Osteoblast (primary cell): ENCODE data around the gene UQCC2. TPM values are rescaled to one million over a fixed set of nuclear protein-coding genes. Genes with fewer than 3 reads are reported as not detected.

Experiments used
- DNase-seq: peaks from one replicate; pipeline ENCODE4 v3.0.0; 2011; ENCODE audit warnings: low spot score, mixed read lengths; ENCODE audit not compliant: insufficient read length; ENCODE audit errors: missing footprints
- H2AFZ ChIP-seq: 2 replicates; pipeline ENCODE4 v1.6.0; 2011; ENCODE audit warnings: mild to moderate bottlenecking, low read length
- H3K27ac ChIP-seq: 2 replicates; pipeline ENCODE4 v1.5.1; 2011; ENCODE audit warnings: mild to moderate bottlenecking, low read depth, low read length, moderate library complexity
- H3K27me3 ChIP-seq: 2 replicates; pipeline ENCODE4 v1.6.0; 2012; ENCODE audit warnings: mild to moderate bottlenecking, control low read depth, inconsistent platforms, low read length, moderate library complexity; ENCODE audit not compliant: insufficient read depth
- H3K36me3 ChIP-seq: 2 replicates; pipeline ENCODE4 v1.5.1; 2011; ENCODE audit warnings: mild to moderate bottlenecking, low read length, control low read depth, moderate library complexity; ENCODE audit not compliant: insufficient read depth
- H3K4me1 ChIP-seq: 2 replicates; pipeline ENCODE4 v1.5.1; 2011; ENCODE audit warnings: mild to moderate bottlenecking, low read length, control low read depth, moderate library complexity; ENCODE audit not compliant: insufficient read depth
- H3K4me2 ChIP-seq: 2 replicates; pipeline ENCODE4 v1.6.0; 2011; ENCODE audit warnings: mild to moderate bottlenecking, low read length; ENCODE audit not compliant: insufficient read depth
- H3K4me3 ChIP-seq: fragments of 200-600 bp; sonication (generic); 3 replicates; pipeline ENCODE4 v1.5.1; 2012; ENCODE audit warnings: mild to moderate bottlenecking, low read length, inconsistent platforms; ENCODE audit not compliant: insufficient read depth
- H3K79me2 ChIP-seq: 2 replicates; pipeline ENCODE4 v1.6.0; 2012; ENCODE audit warnings: mild to moderate bottlenecking, low read length, control low read depth, inconsistent platforms; ENCODE audit not compliant: insufficient read depth
- H3K9me3 ChIP-seq: 2 replicates; pipeline ENCODE4 v1.5.1; 2011; ENCODE audit warnings: low read depth, low read length, control low read depth
- H4K20me1 ChIP-seq: 2 replicates; pipeline ENCODE4 v1.6.0; 2012; ENCODE audit warnings: mild to moderate bottlenecking, low read length, control low read depth; ENCODE audit not compliant: insufficient read depth
- CTCF ChIP-seq: IDR thresholded peaks from 2 replicates; pipeline ENCODE4 v1.5.1; 2011; ENCODE audit warnings: mild to moderate bottlenecking, low read depth, low read length, moderate library complexity; ENCODE audit errors: extremely low read depth
- total RNA-seq: library from RNA; depleted of rRNA; stranded (reverse); fragments of >200 nt; gene quantifications from 2 replicates; pipeline ENCODE4 v1.2.3, GENCODE V29; 2012

The UQCC2 gene
- total RNA-seq, 1 donor = 15.2 TPM

GRCh38 chr6:33713786-33714185 lies 2.3 kb upstream of the UQCC2 start:
- Histone ChIP-seq H3K4me1 (peaks cover 24% of the 10 kb centered on the region), H3K9me3 (no peaks in the 10 kb centered on the region), H3K27me3 (no peaks in the 10 kb centered on the region), H3K36me3 (peaks cover 10% of the 10 kb centered on the region), H2AFZ (no peak overlapping the region), H3K4me3 (no peak overlapping the region), H4K20me1 (peaks cover 6% of the 10 kb centered on the region), H3K4me2 (no peak overlapping the region), H3K79me2 (peaks cover 25% of the 10 kb centered on the region), H3K27ac (no peak overlapping the region)
- no peak for DNase-seq
- no peak for TF ChIP-seq CTCF

DNA sequence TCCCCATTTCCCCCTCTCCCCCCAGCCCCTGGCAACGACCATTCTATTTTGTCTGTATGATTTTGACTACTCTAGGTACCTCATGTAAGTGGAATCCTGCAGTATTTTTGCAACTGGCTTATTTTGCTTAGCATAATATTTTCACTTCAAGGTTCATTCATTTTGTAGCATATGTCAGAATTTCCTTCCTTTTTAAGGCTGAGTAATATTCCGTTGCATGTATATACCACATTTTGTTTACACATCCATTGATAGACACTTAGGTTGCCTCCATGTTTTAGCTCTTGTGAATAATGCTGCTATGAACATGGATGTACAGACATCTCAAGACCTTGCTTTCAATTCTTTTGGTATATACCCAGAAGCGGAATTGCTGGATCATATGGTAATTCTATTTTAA lies 1.4 kb upstream of the UQCC2 start:
- DNase-seq = no peak
- Histone ChIP-seq H3K27me3 (no peaks in the 10 kb centered on the region), H3K36me3 (peaks cover 18% of the 10 kb centered on the region), H3K27ac (no peak overlapping the region), H2AFZ (no peak overlapping the region), H3K4me1 (peaks cover 22% of the 10 kb centered on the region), H3K9me3 (no peaks in the 10 kb centered on the region), H3K4me3 (no peak overlapping the region), H3K79me2 (peaks cover 31% of the 10 kb centered on the region), H4K20me1 (peaks cover 6% of the 10 kb centered on the region), H3K4me2 (no peak overlapping the region)
- no peak for TF ChIP-seq CTCF

GRCh38 chr6:33710296-33711121 lies 991 bp downstream of the UQCC2 start:
- peak overlapping the region; percentile 96 for H3K4me3 ChIP-seq
- peak overlapping the region; percentile 86 for H3K4me2 ChIP-seq
- no peak for TF ChIP-seq CTCF
- peaks cover 19% of the 10 kb centered on the region for H3K4me1 ChIP-seq
- peaks cover 6% of the 10 kb centered on the region for H4K20me1 ChIP-seq
- no peaks in the 10 kb centered on the region for H3K9me3 ChIP-seq
- H3K36me3 ChIP-seq = peaks cover 25% of the 10 kb centered on the region
- H3K27ac ChIP-seq = peak overlapping the region; percentile 87
- DNase-seq = no peak
- H3K27me3 ChIP-seq = no peaks in the 10 kb centered on the region
- peak overlapping the region; percentile 99 for H2AFZ ChIP-seq
- peaks cover 34% of the 10 kb centered on the region for H3K79me2 ChIP-seq

DNA sequence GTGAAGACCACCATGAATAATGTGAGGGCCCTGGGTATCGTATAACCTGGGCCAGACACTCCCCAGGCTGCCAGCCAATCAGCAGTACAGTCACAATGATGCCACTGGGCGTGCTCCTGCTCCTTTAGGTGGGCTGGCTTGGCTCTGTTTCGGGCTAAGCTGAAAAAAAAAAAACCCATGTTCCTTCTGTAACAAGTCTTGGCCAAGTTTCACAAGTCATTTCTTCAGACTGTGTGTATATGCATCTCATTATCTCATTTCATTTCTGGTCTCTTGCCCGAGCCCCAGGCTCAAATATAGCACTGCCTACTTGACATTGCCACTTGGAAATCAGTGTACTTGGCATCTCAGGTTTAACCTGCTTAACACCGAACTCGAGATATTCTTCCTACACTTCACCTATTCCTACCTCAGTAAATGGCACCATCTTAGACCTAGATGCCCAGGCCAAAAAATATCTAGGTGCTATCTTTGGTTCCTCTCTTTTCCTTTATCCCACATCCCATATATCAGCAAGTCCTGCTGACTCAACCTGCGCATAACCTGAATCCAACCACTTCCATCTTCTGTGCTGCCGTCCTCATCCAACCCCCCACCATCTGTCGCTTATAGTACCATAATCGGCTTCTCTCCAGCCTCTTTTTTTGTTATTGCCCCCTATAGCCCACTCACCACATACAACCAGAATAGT lies 1.8 kb downstream of the UQCC2 start:
- DNase-seq = no peak
- Histone ChIP-seq H3K9me3 (no peaks in the 10 kb centered on the region), H4K20me1 (peaks cover 6% of the 10 kb centered on the region), H3K4me1 (peaks cover 19% of the 10 kb centered on the region), H3K27me3 (no peaks in the 10 kb centered on the region), H3K4me3 (no peak overlapping the region), H3K4me2 (no peak overlapping the region), H3K27ac (no peak overlapping the region), H3K79me2 (peaks cover 34% of the 10 kb centered on the region), H2AFZ (no peak overlapping the region), H3K36me3 (peaks cover 25% of the 10 kb centered on the region)
- TF ChIP-seq CTCF = no peak
